IMR-90 (cell line): Measurements from ENCODE around the gene WDR49. TPM values are rescaled to one million over a fixed set of nuclear protein-coding genes. Genes with fewer than 3 reads are reported as not detected.

Experiments
- ATAC-seq: fragments of 200-7000 bp; cut with Tn5 transposase; 2 replicates; pipeline ENCODE4 v1.9.1; 2020; ENCODE audit warnings: low read depth, mild to moderate bottlenecking, moderate library complexity
- BruUV-seq: library from RNA; stranded (reverse); fragments of 400-500 nt; replicated peaks from 2 replicates; lab custom pipeline; 2021; lab: Mats Ljungman, UMichigan
- CTCF ChIA-PET: fragments of 300-600 bp; formaldehyde crosslinking; extraction: SDS; loops from one replicate; lab custom pipeline; 2021; ENCODE audit warnings: antibody characterized with exemption; lab: Yijun Ruan, JAX
- POLR2A ChIA-PET: fragments of 300-600 bp; sonication (Branson Sonifier 250); formaldehyde crosslinking; loops from one replicate; lab custom pipeline; 2022; ENCODE audit warnings: antibody characterized with exemption; ENCODE audit not compliant: unreplicated experiment; lab: Charles Lee
- DNase-seq: peaks from one replicate; pipeline ENCODE4 v3.0.0; 2013
- H2AFZ ChIP-seq: replicated peaks from 2 replicates; pipeline ENCODE3; 2013; ENCODE audit warnings: low read length, mild to moderate bottlenecking; ENCODE audit not compliant: poor library complexity
- H2AK5ac ChIP-seq: 2 replicates; pipeline ENCODE4 v1.6.1; 2013; ENCODE audit warnings: low read depth, low read length, inconsistent platforms
- H2AK9ac ChIP-seq: replicated peaks from 2 replicates; pipeline ENCODE3; 2013; ENCODE audit warnings: mild to moderate bottlenecking, low read depth, low read length, moderate library complexity; ENCODE audit not compliant: poor library complexity
- H2BK120ac ChIP-seq: 2 replicates; pipeline ENCODE4 v1.6.1; 2013; ENCODE audit warnings: low read depth, low read length, inconsistent platforms
- H2BK15ac ChIP-seq: 3 replicates; pipeline ENCODE4 v1.6.1; 2013; ENCODE audit warnings: low read depth, low read length, inconsistent platforms
- H2BK20ac ChIP-seq: 2 replicates; pipeline ENCODE4 v1.6.1; 2013; ENCODE audit warnings: low read depth, mild to moderate bottlenecking, inconsistent platforms, low read length, moderate library complexity
- H2BK5ac ChIP-seq: 2 replicates; pipeline ENCODE4 v1.6.1; 2013; ENCODE audit warnings: mild to moderate bottlenecking, low read depth, low read length, inconsistent platforms; ENCODE audit not compliant: poor library complexity, severe bottlenecking
- H3K14ac ChIP-seq: replicated peaks from 2 replicates; pipeline ENCODE4 v1.6.1; 2013; ENCODE audit warnings: low read depth, low read length, inconsistent platforms
- H3K18ac ChIP-seq: 2 replicates; pipeline ENCODE4 v1.6.1; 2013; ENCODE audit warnings: low read depth, low read length, control low read depth
- H3K23ac ChIP-seq: 2 replicates; pipeline ENCODE4 v1.6.1; 2013; ENCODE audit warnings: low read depth, low read length, inconsistent platforms
- H3K27ac ChIP-seq: 2 replicates; pipeline ENCODE4 v1.5.1; 2013; ENCODE audit warnings: mild to moderate bottlenecking, control low read depth, low read length; ENCODE audit not compliant: insufficient read depth
- H3K27me3 ChIP-seq: 2 replicates; pipeline ENCODE4 v1.6.1; 2013; ENCODE audit warnings: low read length; ENCODE audit not compliant: control insufficient read depth, insufficient read depth
- H3K36me3 ChIP-seq: 2 replicates; pipeline ENCODE4 v1.6.1; 2013; ENCODE audit warnings: low read length, mixed read lengths; ENCODE audit not compliant: control insufficient read depth, insufficient read depth
- H3K4ac ChIP-seq: 2 replicates; pipeline ENCODE4 v1.6.1; 2013; ENCODE audit warnings: low read depth, low read length, inconsistent platforms
- H3K4me1 ChIP-seq: 2 replicates; pipeline ENCODE4 v1.6.1; 2013; ENCODE audit warnings: low read length, mixed read lengths; ENCODE audit not compliant: control insufficient read depth, insufficient read depth
- H3K4me2 ChIP-seq: 2 replicates; pipeline ENCODE4 v1.6.1; 2013; ENCODE audit warnings: low read depth, mild to moderate bottlenecking, control low read depth, low read length, moderate library complexity
- H3K4me3 ChIP-seq: 2 replicates; pipeline ENCODE4 v1.5.1; 2013; ENCODE audit warnings: low read depth, mild to moderate bottlenecking, control low read depth, low read length, moderate library complexity; ENCODE audit not compliant: insufficient read depth
- H3K56ac ChIP-seq: 2 replicates; pipeline ENCODE4 v1.6.1; 2013; ENCODE audit warnings: low read length, inconsistent platforms; ENCODE audit not compliant: insufficient read depth; ENCODE audit errors: extremely low read depth
- H3K79me1 ChIP-seq, 2 experiments: 2 replicates each; pipeline ENCODE4 v1.6.1; 2013; ENCODE audit warnings: low read length in 2 of 2, inconsistent platforms in 1 of 2, low read depth in 1 of 2
- H3K9ac ChIP-seq: 2 replicates; pipeline ENCODE4 v1.6.1; 2013; ENCODE audit warnings: low read depth, low read length, control low read depth
- H3K9me1 ChIP-seq: 2 replicates; pipeline ENCODE4 v1.6.1; 2013; ENCODE audit warnings: low read length, inconsistent platforms; ENCODE audit not compliant: insufficient read depth
- H3K9me3 ChIP-seq: 2 replicates; pipeline ENCODE4 v1.6.1; 2013; ENCODE audit warnings: low read length; ENCODE audit not compliant: control insufficient read depth, insufficient read depth
- H4K20me1 ChIP-seq: 2 replicates; pipeline ENCODE4 v1.6.1; 2013; ENCODE audit warnings: low read length, inconsistent platforms; ENCODE audit not compliant: insufficient read depth
- H4K5ac ChIP-seq: 2 replicates; pipeline ENCODE4 v1.6.1; 2013; ENCODE audit warnings: mild to moderate bottlenecking, low read depth, low read length, control low read depth
- H4K8ac ChIP-seq, 2 experiments: 2 replicates each; pipeline ENCODE4 v1.6.1; 2013; ENCODE audit warnings: low read depth in 2 of 2, low read length in 2 of 2, control low read depth in 1 of 2, inconsistent platforms in 1 of 2
- H4K91ac ChIP-seq: 2 replicates; pipeline ENCODE4 v1.6.1; 2013; ENCODE audit warnings: low read depth, low read length, inconsistent platforms; ENCODE audit not compliant: insufficient read depth
- BHLHE40 ChIP-seq: fragments of 150-350 bp; IDR thresholded peaks from 2 replicates; pipeline ENCODE4 v1.6.1; 2016; ENCODE audit warnings: mild to moderate bottlenecking, low read depth, low read length
- CHD1 ChIP-seq: IDR thresholded peaks from 2 replicates; pipeline ENCODE4 v1.6.1; 2012; ENCODE audit warnings: low read depth, low read length, improper control_type of control experiment
- CTCF ChIP-seq: conservative IDR thresholded peaks from 2 replicates; pipeline ENCODE4 v1.5.1; 2012; ENCODE audit warnings: mild to moderate bottlenecking, low read depth, low read length, improper control_type of control experiment
- ELK1 ChIP-seq: fragments of 150-350 bp; IDR thresholded peaks from 2 replicates; pipeline ENCODE4 v1.6.1; 2016; ENCODE audit warnings: low read depth, mild to moderate bottlenecking, low read length, moderate library complexity, borderline replicate concordance
- MAFK ChIP-seq: IDR thresholded peaks from 2 replicates; pipeline ENCODE4 v1.6.1; 2012; ENCODE audit warnings: low read depth, low read length, improper control_type of control experiment
- MAZ ChIP-seq: IDR thresholded peaks from 2 replicates; pipeline ENCODE4 v1.6.1; 2012; ENCODE audit warnings: low read depth, mild to moderate bottlenecking, low read length, improper control_type of control experiment, moderate library complexity, borderline replicate concordance
- POLR2A ChIP-seq: IDR thresholded peaks from 2 replicates; pipeline ENCODE4 v1.6.1; 2012; ENCODE audit warnings: mild to moderate bottlenecking, low read depth, low read length
- RCOR1 ChIP-seq: IDR thresholded peaks from 2 replicates; pipeline ENCODE4 v1.6.1; 2012; ENCODE audit warnings: mild to moderate bottlenecking, low read length, improper control_type of control experiment; ENCODE audit not compliant: insufficient replicate concordance
- RFX5 ChIP-seq: IDR thresholded peaks from 2 replicates; pipeline ENCODE4 v1.8.0; 2012; ENCODE audit warnings: low read depth, mild to moderate bottlenecking, low read length, moderate library complexity
- USF2 ChIP-seq: fragments of 150-350 bp; IDR thresholded peaks from 2 replicates; pipeline ENCODE4 v1.6.1; 2017; ENCODE audit warnings: mild to moderate bottlenecking, antibody characterized with exemption, low read length, low read depth
- WGBS, 2 experiments: methylation state at CpG; one replicate each; pipeline versions ENCODE4 v1.1.5 to v1.1.7; 2013; ENCODE audit warnings: missing lambda C conversion rate in 2 of 2; ENCODE audit not compliant: insufficient read length in 1 of 2; ENCODE audit errors: extremely low coverage in 2 of 2; 5-methylcytosine and 5-hydroxymethylcytosine counted together
- dilution Hi-C: fragments of 300-500 bp; cut with HindIII; formaldehyde crosslinking; loops from one replicate; pipeline ENCODE4 v1.14.3; 2018; ENCODE audit warnings: low sequenced_read_pairs; ENCODE audit not compliant: unreplicated experiment
- in situ Hi-C: fragments of 300-500 bp; cut with MboI; formaldehyde crosslinking; loops from 3 replicates; pipeline ENCODE4 v1.14.3; 2019; ENCODE audit warnings: low sequenced_read_pairs, inconsistent platforms, mixed read lengths
- intact Hi-C: fragments of 100-400 bp; cut with micrococcal nuclease; formaldehyde crosslinking; loops from 2 replicates; pipeline ENCODE4 v1.10.0; 2022
- polyA plus RNA-seq, 3 experiments: library from polyadenylated mRNA; depleted of rRNA; stranded (reverse); fragments of >200 nt; gene quantifications; 2 replicates each; pipeline ENCODE4 v1.2.3, GENCODE V29; 2012; ENCODE audit warnings: low replicate concordance in 1 of 3
- total RNA-seq: library from RNA; depleted of rRNA; stranded (reverse); fragments of >200 nt; gene quantifications from 2 replicates; pipeline ENCODE4 v1.2.3, GENCODE V29; 2012

Gene WDR49
- total and polyA plus RNA-seq, 2 of the 4 experiments (the other 2 are of a cell fraction): not detected

GRCh38 chr3:167502401-167502800, 151.3 kb downstream of the WDR49 start:
- no peaks in the 10 kb centered on the region for H3K4me1 ChIP-seq
- intact Hi-C loops (no loop called here), in situ Hi-C loops (no loop called here), dilution Hi-C loops (no loop called here)
- POLR2A ChIA-PET: no interaction called here
- peaks cover 6% of the 10 kb centered on the region for H3K9me3 ChIP-seq
- no peak overlapping the region for H3K14ac ChIP-seq
- no peak for TF ChIP-seq ELK1
- no peak for TF ChIP-seq RFX5
- TF ChIP-seq POLR2A: no peak
- TF ChIP-seq USF2: no peak
- no peak for TF ChIP-seq BHLHE40
- TF ChIP-seq CTCF: no peak
- TF ChIP-seq MAFK: no peak
- TF ChIP-seq CHD1: no peak
- TF ChIP-seq MAZ: no peak
- no peak for TF ChIP-seq RCOR1
- no peak overlapping the region for H2BK15ac ChIP-seq
- no peaks in the 10 kb centered on the region for H3K79me1 ChIP-seq
- no peak for DNase-seq
- no peak for ATAC-seq
- no peak overlapping the region for H2BK120ac ChIP-seq
- no peak overlapping the region for H4K8ac ChIP-seq
- H3K4me3 ChIP-seq: no peak overlapping the region
- H4K91ac ChIP-seq: no peak overlapping the region
- no peak overlapping the region for H2AK9ac ChIP-seq
- no peaks in the 10 kb centered on the region for H3K27me3 ChIP-seq
- 11% methylated on average over 2 of the region's 2 CpGs; no CpG with 5 or more reads in 1 of the 2 experiments for WGBS, 2 experiments
- BruUV-seq: no TSS peak
- H2AFZ ChIP-seq: no peak overlapping the region
- no peak overlapping the region for H2BK20ac ChIP-seq
- H2AK5ac ChIP-seq: no peak overlapping the region
- H3K56ac ChIP-seq: no peak overlapping the region
- no peak overlapping the region for H3K4me2 ChIP-seq
- no peak overlapping the region for H3K18ac ChIP-seq
- H3K27ac ChIP-seq: no peak overlapping the region
- H3K4ac ChIP-seq: no peak overlapping the region
- no peak overlapping the region for H3K9ac ChIP-seq
- CTCF ChIA-PET: no interaction called here
- no peak overlapping the region for H2BK5ac ChIP-seq
- no peak overlapping the region for H4K5ac ChIP-seq
- H4K20me1 ChIP-seq: no peaks in the 10 kb centered on the region
- no peaks in the 10 kb centered on the region for H3K9me1 ChIP-seq
- H3K36me3 ChIP-seq: no peaks in the 10 kb centered on the region
- H3K23ac ChIP-seq: no peak overlapping the region
